Caco-2 (cell line): Measurements from ENCODE around the gene OIP5. TPM values are rescaled to one million over a fixed set of nuclear protein-coding genes. Genes with fewer than 3 reads are reported as not detected.
A peak's percentile ranks its signal among the peaks of the same experiment; 100 is the strongest.
"Not testable (repeated sequence)": the region's sequence is repeated elsewhere in the genome, so short reads cannot be mapped to it uniquely, and the experiment has no call there.

Source experiments
- BruUV-seq: library from RNA; stranded (reverse); fragments of 400-500 nt; replicated peaks from 2 replicates; lab custom pipeline; 2021; lab: Mats Ljungman, UMichigan
- CTCF ChIA-PET: fragments of 300-600 bp; sonication (Branson Sonifier 250); formaldehyde crosslinking; loops from one replicate; lab custom pipeline; 2022; ENCODE audit warnings: antibody characterized with exemption; lab: Charles Lee
- POLR2A ChIA-PET: fragments of 300-600 bp; sonication (Branson Sonifier 250); formaldehyde crosslinking; loops from one replicate; lab custom pipeline; 2022; ENCODE audit warnings: antibody characterized with exemption; lab: Charles Lee
- DNase-seq, 2 experiments: peaks; one replicate each; pipeline versions ENCODE4 v3.0.0 to v3.0.0-alpha.2; 2020 to 2022
- H3K27me3 ChIP-seq: replicated peaks from 2 replicates; pipeline ENCODE4 v1.6.0; 2011; ENCODE audit warnings: low read length; ENCODE audit not compliant: control insufficient read depth, insufficient read depth
- H3K36me3 ChIP-seq: 2 replicates; pipeline ENCODE4 v1.5.1; 2011; ENCODE audit warnings: low read length; ENCODE audit not compliant: control insufficient read depth, insufficient read depth
- H3K4me1 ChIP-seq: fragments of 250-450 bp; sonication (Bioruptor Pico); 2 replicates; pipeline ENCODE4 v1.5.1; 2020; ENCODE audit warnings: mild to moderate bottlenecking
- H3K4me3 ChIP-seq: 2 replicates; pipeline ENCODE4 v1.5.1; 2011; ENCODE audit warnings: low read depth, mild to moderate bottlenecking, control low read depth, low read length
- H3K9me3 ChIP-seq: fragments of 250-450 bp; sonication (Bioruptor Pico); 2 replicates; pipeline ENCODE4 v1.5.1; 2020; ENCODE audit warnings: mild to moderate bottlenecking, moderate library complexity
- H3K27ac Mint-ChIP-seq: one replicate; pipeline ENCODE4 v1.8.0; 2022; ENCODE audit warnings: mixed read lengths; ENCODE audit not compliant: unreplicated experiment
- H3K27me3 Mint-ChIP-seq: one replicate; pipeline ENCODE4 v1.8.0; 2022; ENCODE audit warnings: mixed read lengths; ENCODE audit not compliant: insufficient read depth, unreplicated experiment
- H3K36me3 Mint-ChIP-seq: one replicate; pipeline ENCODE4 v1.8.0; 2022; ENCODE audit warnings: mild to moderate bottlenecking, mixed read lengths; ENCODE audit not compliant: insufficient read depth, unreplicated experiment
- H3K4me1 Mint-ChIP-seq: one replicate; pipeline ENCODE4 v1.8.0; 2022; ENCODE audit warnings: low read depth, mixed read lengths; ENCODE audit not compliant: unreplicated experiment
- H3K4me3 Mint-ChIP-seq: one replicate; pipeline ENCODE4 v1.8.0; 2022; ENCODE audit warnings: mild to moderate bottlenecking, moderate library complexity, mixed read lengths; ENCODE audit not compliant: unreplicated experiment
- H3K9me3 Mint-ChIP-seq: one replicate; pipeline ENCODE4 v1.8.0; 2022; ENCODE audit warnings: mixed read lengths; ENCODE audit not compliant: unreplicated experiment
- CTCF ChIP-seq, 2 experiments: fragments of 200-600 bp in 1 of 2; IDR thresholded peaks; 1 replicate in 1 of 2; 2 replicates in 1 of 2; pipeline versions ENCODE4 v1.5.1 to v1.8.0; 2011 to 2022; ENCODE audit warnings: antibody characterized with exemption in 1 of 2, control low read depth in 1 of 2, inconsistent platforms in 1 of 2, low read depth in 1 of 2, low read length in 1 of 2, mild to moderate bottlenecking in 1 of 2, moderate library complexity in 1 of 2; ENCODE audit not compliant: insufficient read depth in 1 of 2, severe bottlenecking in 1 of 2, unreplicated experiment in 1 of 2
- intact Hi-C: fragments of 100-400 bp; cut with micrococcal nuclease; formaldehyde crosslinking; loops from one replicate; pipeline ENCODE4 v1.10.0; 2022; ENCODE audit not compliant: unreplicated experiment
- total RNA-seq: library from RNA; stranded (reverse); gene quantifications from 2 replicates; pipeline ENCODE4 v1.2.3, GENCODE V29; 2022

The OIP5 gene
- total RNA-seq, 1 experiment from 2014 or later = 26.4 TPM

GRCh38 chr15:41262571-41262970 lies 69.8 kb downstream of the OIP5 start:
- no peak for DNase-seq
- Histone ChIP-seq H3K4me1 (peaks cover 41% of the 10 kb centered on the region), H3K9me3 (no peaks in the 10 kb centered on the region), H3K36me3 (no peaks in the 10 kb centered on the region; the same call in 1 of the 2 replicates), H3K4me3 (no peak overlapping the region), H3K27me3 (no peaks in the 10 kb centered on the region)
- Mint-ChIP-seq H3K4me1 (peaks cover 25% of the 10 kb centered on the region), H3K36me3 (peaks cover 57% of the 10 kb centered on the region), H3K4me3 (no peak overlapping the region), H3K9me3 (no peaks in the 10 kb centered on the region), H3K27me3 (no peaks in the 10 kb centered on the region), H3K27ac (no peak overlapping the region)
- intact Hi-C loops = no loop called here
- ChIA-PET CTCF (no interaction called here), POLR2A (no interaction called here)
- TF ChIP-seq CTCF (IDR thresholded peaks at IDR 0.05; ENCODE audit: insufficient read depth in 1 of 2, low read depth in 1 of 2, low read length in 1 of 2, severe bottlenecking in 1 of 2, unreplicated experiment in 1 of 2) = no peak
- BruUV-seq = no TSS peak

- Mint-ChIP-seq H3K36me3 (peaks cover 47% of the 10 kb centered on the region), H3K4me1 (peaks cover 26% of the 10 kb centered on the region)
- BruUV-seq, H3K36me3 ChIP-seq, H3K9me3 ChIP-seq, intact Hi-C loops, H3K27me3 Mint-ChIP-seq, H3K4me3 ChIP-seq, H3K27ac Mint-ChIP-seq, H3K4me3 Mint-ChIP-seq, H3K27me3 ChIP-seq, H3K9me3 Mint-ChIP-seq, DNase-seq, CTCF ChIA-PET, POLR2A ChIA-PET: not testable (repeated sequence)
- peaks cover 53% of the 10 kb centered on the region for H3K4me1 ChIP-seq
These were observed 71.5 kb downstream of the OIP5 start for GRCh38 chr15:41260924-41261323.

- ChIA-PET POLR2A (interaction anchor here (0.6 kb wide), 1 partner anchor 73 kb away, joined by 3 read pairs; the partner anchor contains the start of genes NUSAP1 and OIP5), CTCF (no interaction called here)
- Histone ChIP-seq H3K36me3 (no peaks in the 10 kb centered on the region; the same call in 1 of the 2 replicates), H3K4me1 (peaks cover 56% of the 10 kb centered on the region), H3K9me3 (no peaks in the 10 kb centered on the region), H3K27me3 (no peaks in the 10 kb centered on the region), H3K4me3 (no peak overlapping the region)
- DNase-seq = peak; percentile 20 to 38
- Mint-ChIP-seq H3K27me3 (no peaks in the 10 kb centered on the region), H3K4me3 (no peak overlapping the region), H3K4me1 (peaks cover 26% of the 10 kb centered on the region), H3K9me3 (no peaks in the 10 kb centered on the region), H3K36me3 (peaks cover 40% of the 10 kb centered on the region), H3K27ac (peak overlapping the region; percentile 76)
- TSS peak; percentile 73 for BruUV-seq
- TF ChIP-seq CTCF (IDR thresholded peaks at IDR 0.05; ENCODE audit: insufficient read depth in 1 of 2, low read depth in 1 of 2, low read length in 1 of 2, severe bottlenecking in 1 of 2, unreplicated experiment in 1 of 2) = no peak
- intact Hi-C loops = no loop called here
These were observed 72.7 kb downstream of the OIP5 start for GRCh38 chr15:41259546-41260189.

Other genes starting within 250 kb of the OIP5 start
- gene INO80, start 216.3 kb downstream of the OIP5 start, total RNA-seq = 24.4 and 25.3 TPM in 2 replicates
- gene EXD1, start 101.8 kb downstream of the OIP5 start, total RNA-seq = not detected in 2 replicates
- 129 and 139 TPM in 2 replicates for gene CHP1, start 101.3 kb downstream of the OIP5 start, total RNA-seq
- 106 and 110 TPM in 2 replicates for gene NUSAP1, start 290 bp upstream of the OIP5 start, total RNA-seq
- 13.3 and 18.3 TPM in 2 replicates for gene NDUFAF1, start 69.9 kb upstream of the OIP5 start, total RNA-seq
- 40.8 TPM in 2 replicates for gene RTF1, start 84.5 kb upstream of the OIP5 start, total RNA-seq
- 16.2 and 18.1 TPM in 2 replicates for gene ITPKA, start 161.3 kb upstream of the OIP5 start, total RNA-seq
- gene LTK, start 181.2 kb upstream of the OIP5 start, total RNA-seq = 8.5 and 10.9 TPM in 2 replicates
- 55.3 and 67.1 TPM in 2 replicates for gene RPAP1, start 211.7 kb upstream of the OIP5 start, total RNA-seq
- gene TYRO3, start 226.6 kb upstream of the OIP5 start, total RNA-seq = 118 and 120 TPM in 2 replicates